MCF 10A (cell line): ENCODE results near the gene TNS1. TPM values are rescaled to one million over a fixed set of nuclear protein-coding genes. Genes with fewer than 3 reads are reported as not detected.

Experiments
- BruUV-seq: library from RNA; stranded (reverse); fragments of 400-500 nt; replicated peaks from 2 replicates; lab custom pipeline; 2021; lab: Mats Ljungman, UMichigan
- CTCF ChIA-PET: fragments of 300-600 bp; sonication (Branson Sonifier 250); formaldehyde crosslinking; extraction: SDS; loops from one replicate; lab custom pipeline; 2021; ENCODE audit warnings: antibody characterized with exemption, inconsistent platforms; lab: Yijun Ruan, JAX
- POLR2A ChIA-PET: fragments of 300-600, 350-650 bp; sonication (Branson Sonifier 250); formaldehyde crosslinking; extraction: SDS; loops from one replicate; lab custom pipeline; 2020; ENCODE audit warnings: antibody characterized with exemption, inconsistent platforms; lab: Yijun Ruan, JAX
- DNase-seq: peaks from one replicate; pipeline ENCODE4 v3.0.0-alpha.2; 2018; ENCODE audit not compliant: unreplicated experiment
- H3K27ac Mint-ChIP-seq: one replicate; pipeline ENCODE4 v1.8.0; 2022; ENCODE audit warnings: mild to moderate bottlenecking, low read depth, mixed read lengths; ENCODE audit not compliant: unreplicated experiment
- H3K27me3 Mint-ChIP-seq: one replicate; pipeline ENCODE4 v1.8.0; 2022; ENCODE audit warnings: mixed read lengths; ENCODE audit not compliant: insufficient read depth, unreplicated experiment
- H3K36me3 Mint-ChIP-seq: one replicate; pipeline ENCODE4 v1.8.0; 2022; ENCODE audit warnings: mild to moderate bottlenecking, moderate library complexity, mixed read lengths; ENCODE audit not compliant: insufficient read depth, unreplicated experiment
- H3K4me1 Mint-ChIP-seq: one replicate; pipeline ENCODE4 v1.8.0; 2022; ENCODE audit warnings: mixed read lengths; ENCODE audit not compliant: insufficient read depth, unreplicated experiment
- H3K4me3 Mint-ChIP-seq: one replicate; pipeline ENCODE4 v1.8.0; 2022; ENCODE audit warnings: mild to moderate bottlenecking, moderate library complexity, mixed read lengths; ENCODE audit not compliant: unreplicated experiment
- H3K9me3 Mint-ChIP-seq: one replicate; pipeline ENCODE4 v1.8.0; 2022; ENCODE audit warnings: mixed read lengths; ENCODE audit not compliant: unreplicated experiment
- CTCF ChIP-seq: fragments of 200-600 bp; IDR thresholded peaks from one replicate; pipeline ENCODE4 v1.8.0; 2022; ENCODE audit warnings: antibody characterized with exemption, mild to moderate bottlenecking; ENCODE audit not compliant: unreplicated experiment
- intact Hi-C: fragments of 100-400 bp; cut with micrococcal nuclease; formaldehyde crosslinking; loops from 2 replicates; pipeline ENCODE4 v1.14.1; 2022
- total RNA-seq: library from RNA; stranded (reverse); gene quantifications from 2 replicates; pipeline ENCODE4 v1.2.3, GENCODE V29; 2022

TNS1 gene
- total RNA-seq, 1 experiment from 2014 or later = 3.3 TPM

DNA sequence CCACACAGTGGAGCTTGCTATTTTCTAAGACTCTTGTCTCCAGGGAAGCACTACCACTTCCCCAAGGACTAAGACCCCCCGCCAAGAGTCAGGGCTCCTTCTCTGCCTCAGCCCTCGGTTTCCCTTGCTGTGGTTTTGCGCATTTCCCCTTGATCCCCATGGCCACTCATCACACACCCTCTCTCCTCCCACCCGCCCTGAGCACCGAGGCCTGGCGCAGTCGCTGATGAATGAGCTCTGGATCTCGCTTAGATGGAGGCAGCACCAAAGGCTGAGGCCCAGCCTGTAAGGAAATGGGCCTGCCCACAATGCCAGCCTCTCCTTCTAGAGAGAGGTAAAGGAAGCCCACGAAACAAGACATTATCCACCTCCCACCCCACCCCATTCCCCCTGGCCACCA, 96.9 kb downstream of the TNS1 start:
- TF ChIP-seq CTCF = no peak
- CTCF ChIA-PET = no interaction called here
- POLR2A ChIA-PET = no interaction called here
- Mint-ChIP-seq H3K9me3 (no peaks in the 10 kb centered on the region), H3K4me3 (no peak overlapping the region), H3K36me3 (no peaks in the 10 kb centered on the region), H3K4me1 (no peaks in the 10 kb centered on the region), H3K27ac (no peak overlapping the region), H3K27me3 (peaks cover 15% of the 10 kb centered on the region)
- intact Hi-C loops = no loop called here
- no peak for DNase-seq
- BruUV-seq = no TSS peak

GRCh38 chr2:217905395-217905794, 97.4 kb downstream of the TNS1 start:
- ChIA-PET CTCF (no interaction called here), POLR2A (no interaction called here)
- H3K4me1 Mint-ChIP-seq = no peaks in the 10 kb centered on the region
- H3K9me3 Mint-ChIP-seq = no peaks in the 10 kb centered on the region
- DNase-seq = no peak
- no peak for TF ChIP-seq CTCF
- BruUV-seq = no TSS peak
- H3K4me3 Mint-ChIP-seq = no peak overlapping the region
- H3K36me3 Mint-ChIP-seq = no peaks in the 10 kb centered on the region
- H3K27me3 Mint-ChIP-seq = peaks cover 15% of the 10 kb centered on the region
- no peak overlapping the region for H3K27ac Mint-ChIP-seq
- intact Hi-C loops = no loop called here

- Mint-ChIP-seq H3K4me1 (no peaks in the 10 kb centered on the region), H3K9me3 (no peaks in the 10 kb centered on the region), H3K36me3 (no peaks in the 10 kb centered on the region), H3K27me3 (peaks cover 15% of the 10 kb centered on the region), H3K4me3 (no peak overlapping the region), H3K27ac (no peak overlapping the region)
- CTCF ChIA-PET = interaction anchor here (0.5 to 1.2 kb wide), 3 partner anchors 17 to 119 kb away, joined by 5 to 6 read pairs (median 5); partner anchors contain the start of gene TNS1
- intact Hi-C loops = no loop called here
- POLR2A ChIA-PET = interaction anchor here (0.6 kb wide), 1 partner anchor 19 kb away, joined by 3 read pairs; no protein-coding TSS in a partner anchor
- BruUV-seq = no TSS peak
- no peak for DNase-seq
- no peak for TF ChIP-seq CTCF
These were observed 98.2 kb downstream of the TNS1 start for GRCh38 chr2:217904614-217904965.

- Mint-ChIP-seq H3K27me3 (peaks cover 15% of the 10 kb centered on the region), H3K4me3 (no peak overlapping the region), H3K36me3 (no peaks in the 10 kb centered on the region), H3K27ac (no peak overlapping the region), H3K9me3 (no peaks in the 10 kb centered on the region), H3K4me1 (no peaks in the 10 kb centered on the region)
- BruUV-seq = no TSS peak
- CTCF ChIA-PET = interaction anchor here (0.5 to 6.7 kb wide), 4 partner anchors 16 to 119 kb away, joined by 5 to 61 read pairs (median 6); partner anchors contain the start of gene TNS1
- TF ChIP-seq CTCF = no peak
- intact Hi-C loops = no loop called here
- POLR2A ChIA-PET = interaction anchor here (0.6 kb wide), 1 partner anchor 19 kb away, joined by 3 read pairs; no protein-coding TSS in a partner anchor
- DNase-seq = no peak
These were observed 98.8 kb downstream of the TNS1 start for GRCh38 chr2:217903859-217904613.
